HG03558 (cell line): Measurements from ENCODE around the gene GOLGA6A.
"Not testable (repeated sequence)": the region's sequence is repeated elsewhere in the genome, so short reads cannot be mapped to it uniquely, and the experiment has no call there.

Experiments
- ATAC-seq: cut with Tn5 transposase; IDR thresholded peaks from one replicate; pipeline ENCODE4 v1.9.1; 2021; ENCODE audit warnings: moderate number of reproducible peaks; ENCODE audit not compliant: unreplicated experiment; ENCODE audit errors: extremely low read depth

GOLGA6A gene

GRCh38 chr15:74082450-74082849 is at the start of gene GOLGA6A:
GOLGA6A (minus strand) TSS chr15:74082550; CDS start chr15:74082509, 41 bp downstream.
- ATAC-seq: not testable (repeated sequence)

GRCh38 chr15:74131628-74132413 is 49.5 kb upstream of the GOLGA6A start:
- no peak for ATAC-seq

- no peak for ATAC-seq
Observed at GRCh38 chr15:74130849-74131627, 48.7 kb upstream of the GOLGA6A start.

- ATAC-seq: no peak
Observed at GRCh38 chr15:74130155-74130848, 48.0 kb upstream of the GOLGA6A start, which contains the start of gene ISLR2. ISLR2 (plus strand) TSS chr15:74130586; CDS start chr15:74132755, 2,169 bp downstream.

GRCh38 chr15:74129586-74130154 is 47.3 kb upstream of the GOLGA6A start:
- no peak for ATAC-seq

GRCh38 chr15:74128785-74129585 is 46.6 kb upstream of the GOLGA6A start:
- ATAC-seq: no peak

- no peak for ATAC-seq
Observed at GRCh38 chr15:74127954-74128784, 45.8 kb upstream of the GOLGA6A start.

- no peak for ATAC-seq
Observed at GRCh38 chr15:74127255-74127953, 45.1 kb upstream of the GOLGA6A start.

GRCh38 chr15:74124759-74125158 is 42.4 kb upstream of the GOLGA6A start:
- ATAC-seq: no peak

GRCh38 chr15:74124196-74124595 is 41.8 kb upstream of the GOLGA6A start:
- no peak for ATAC-seq

- no peak for ATAC-seq
Observed at GRCh38 chr15:74123658-74124057, 41.3 kb upstream of the GOLGA6A start.

- ATAC-seq: no peak
Observed at GRCh38 chr15:74123131-74123429, 40.7 kb upstream of the GOLGA6A start.

GRCh38 chr15:74122403-74123130 is 40.2 kb upstream of the GOLGA6A start:
- no peak for ATAC-seq

GRCh38 chr15:74121858-74122257 is 39.5 kb upstream of the GOLGA6A start:
- no peak for ATAC-seq

- ATAC-seq: no peak
Observed at GRCh38 chr15:74121039-74121438, 38.7 kb upstream of the GOLGA6A start.

GRCh38 chr15:74120426-74120825 is 38.1 kb upstream of the GOLGA6A start:
- no peak for ATAC-seq

GRCh38 chr15:74109713-74110112 is 27.4 kb upstream of the GOLGA6A start:
- no peak for ATAC-seq

- ATAC-seq: not testable (repeated sequence)
Observed at GRCh38 chr15:74108611-74109010, 26.3 kb upstream of the GOLGA6A start.
